HG03469 (cell line): ENCODE results near the gene MLEC.
"Not testable (repeated sequence)": the region's sequence is repeated elsewhere in the genome, so short reads cannot be mapped to it uniquely, and the experiment has no call there.

Experiments
- ATAC-seq: cut with Tn5 transposase; IDR thresholded peaks from one replicate; pipeline ENCODE4 v1.9.1; 2021; ENCODE audit warnings: mild to moderate bottlenecking, moderate library complexity, moderate number of reproducible peaks; ENCODE audit not compliant: unreplicated experiment

MLEC gene

DNA sequence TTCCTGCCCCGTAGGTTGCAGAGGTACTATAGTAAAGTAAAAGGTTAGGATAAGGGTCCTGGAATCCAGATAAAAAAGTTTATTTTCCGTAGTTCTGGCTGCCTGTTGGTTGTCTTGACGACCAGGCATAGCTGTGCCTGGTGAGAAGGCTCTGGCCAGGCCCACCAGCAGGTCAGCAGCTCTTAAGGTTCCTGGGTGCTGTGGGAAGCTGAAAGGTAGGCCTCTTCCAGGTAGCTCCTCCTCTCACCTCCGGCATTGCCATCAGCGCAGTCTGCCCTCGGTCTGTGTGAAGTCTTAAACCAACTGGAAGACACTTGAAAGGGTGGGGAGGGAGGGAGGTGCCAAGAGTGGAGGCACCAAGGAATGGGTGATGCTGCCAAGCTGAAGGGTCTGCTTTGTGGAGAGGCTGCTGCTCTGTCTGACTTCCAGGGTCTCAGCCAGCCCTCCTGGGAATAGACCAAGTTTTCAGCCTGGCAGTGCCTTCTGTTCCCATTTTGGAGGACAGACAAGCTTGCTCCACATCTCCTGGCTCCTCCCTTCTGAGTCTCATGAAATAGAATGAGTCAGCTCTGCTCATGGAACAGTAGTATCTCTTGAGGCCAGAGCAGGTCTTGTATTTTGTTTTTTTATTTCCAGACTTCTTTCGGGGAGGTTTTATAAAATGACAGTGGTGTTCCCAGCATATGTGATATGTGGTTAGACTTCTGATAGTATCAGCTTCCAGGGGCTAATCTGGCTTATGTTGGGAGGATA is 33.5 kb downstream of the MLEC start:
- ATAC-seq: no peak

DNA sequence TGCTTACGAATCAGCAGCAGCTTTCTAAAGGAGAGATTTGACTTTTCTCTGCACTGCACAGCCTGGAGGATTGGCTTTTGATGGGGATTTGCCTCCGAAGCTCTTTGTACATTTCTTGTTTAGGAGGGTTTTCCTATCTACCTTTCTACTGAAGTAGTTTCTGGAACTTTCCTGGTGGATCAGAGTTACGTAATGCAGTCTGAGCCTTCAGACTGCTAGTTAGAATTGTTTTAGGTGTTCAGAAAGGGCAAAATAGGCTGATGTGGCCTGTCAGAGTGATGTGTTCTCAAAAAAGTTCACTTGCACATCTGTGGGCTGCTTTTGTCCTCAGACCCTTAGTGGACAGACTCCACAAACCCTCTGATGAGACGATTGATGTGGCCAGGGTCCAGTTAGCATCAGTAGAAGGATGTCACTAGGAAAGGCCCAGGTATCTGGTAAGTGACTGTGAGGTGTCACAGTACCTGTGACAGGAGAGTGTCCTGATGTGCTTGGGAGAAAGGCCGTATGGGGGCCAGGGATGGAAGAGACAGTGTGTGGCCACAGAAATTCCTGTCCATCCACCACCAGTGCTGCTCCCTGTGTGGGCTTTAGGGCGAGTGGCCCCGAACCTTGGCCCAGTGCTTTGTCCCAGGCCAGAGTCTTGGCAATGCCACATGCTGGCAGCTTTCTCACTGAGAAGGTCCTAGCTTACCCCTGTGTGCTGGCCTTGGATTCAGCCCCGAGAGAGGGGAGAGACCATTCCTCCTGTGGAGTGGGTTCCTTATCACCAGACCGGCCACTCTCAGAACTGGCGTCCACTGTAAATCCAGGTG is 34.2 kb downstream of the MLEC start:
- ATAC-seq: no peak

DNA sequence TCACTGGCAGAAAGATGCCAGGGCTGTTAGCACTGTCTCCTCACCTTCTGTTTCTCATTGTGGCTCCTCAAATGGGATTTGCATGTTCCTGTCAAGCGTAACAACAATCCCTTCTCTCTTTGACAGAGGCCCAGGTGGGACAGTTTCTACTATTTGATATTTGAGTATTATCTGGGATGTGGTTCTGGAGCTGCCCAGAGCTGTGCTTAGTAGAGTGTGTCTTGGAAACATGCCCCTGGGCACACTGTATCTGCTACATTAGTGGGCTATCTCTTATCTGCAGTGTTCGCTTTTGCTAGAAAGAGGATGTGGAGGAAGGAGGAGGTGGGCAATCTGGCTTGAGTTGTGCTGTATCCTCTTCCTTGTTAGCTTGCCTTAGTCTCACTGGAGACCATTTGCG is 34.9 kb downstream of the MLEC start:
- ATAC-seq: no peak

DNA sequence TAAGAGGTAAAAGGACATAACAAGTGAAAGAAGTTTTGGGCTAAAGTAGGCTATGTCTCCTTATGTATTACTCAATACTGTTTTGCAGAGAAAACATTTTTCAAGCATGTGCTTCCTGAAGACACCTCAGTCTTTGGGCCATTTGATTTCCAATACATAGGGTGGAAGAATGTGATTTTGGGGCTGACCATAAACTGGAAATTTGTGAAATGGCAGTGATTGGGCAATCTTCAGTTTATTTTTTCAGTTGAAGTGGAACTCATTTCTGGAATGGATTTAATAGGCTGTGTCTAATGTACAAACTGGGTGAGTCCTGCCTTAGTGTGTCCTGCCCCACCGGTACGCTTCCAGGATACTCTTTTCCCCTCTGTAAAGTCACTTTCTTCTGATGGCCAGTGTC is 35.8 kb downstream of the MLEC start:
- ATAC-seq: no peak

DNA sequence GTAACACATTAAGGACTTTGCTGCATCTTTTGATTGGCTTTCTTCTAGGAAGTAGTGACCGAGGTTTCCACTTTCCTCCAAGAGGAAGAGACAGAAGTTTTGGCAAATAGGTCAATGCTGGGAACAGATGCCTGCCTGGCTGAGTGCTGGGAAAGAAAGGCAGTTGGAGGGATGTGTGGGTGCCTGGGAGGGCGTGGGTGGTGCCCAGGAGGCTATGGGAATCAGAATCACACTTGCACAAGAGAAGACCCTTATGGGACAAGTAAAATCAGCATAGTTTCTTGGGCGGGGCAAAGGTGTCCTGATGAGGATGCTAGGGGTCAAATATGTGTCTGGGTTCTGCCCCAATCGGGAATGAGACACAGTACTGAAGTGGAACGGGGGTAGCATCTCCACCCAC is 37.8 kb downstream of the MLEC start:
- ATAC-seq: no peak

DNA sequence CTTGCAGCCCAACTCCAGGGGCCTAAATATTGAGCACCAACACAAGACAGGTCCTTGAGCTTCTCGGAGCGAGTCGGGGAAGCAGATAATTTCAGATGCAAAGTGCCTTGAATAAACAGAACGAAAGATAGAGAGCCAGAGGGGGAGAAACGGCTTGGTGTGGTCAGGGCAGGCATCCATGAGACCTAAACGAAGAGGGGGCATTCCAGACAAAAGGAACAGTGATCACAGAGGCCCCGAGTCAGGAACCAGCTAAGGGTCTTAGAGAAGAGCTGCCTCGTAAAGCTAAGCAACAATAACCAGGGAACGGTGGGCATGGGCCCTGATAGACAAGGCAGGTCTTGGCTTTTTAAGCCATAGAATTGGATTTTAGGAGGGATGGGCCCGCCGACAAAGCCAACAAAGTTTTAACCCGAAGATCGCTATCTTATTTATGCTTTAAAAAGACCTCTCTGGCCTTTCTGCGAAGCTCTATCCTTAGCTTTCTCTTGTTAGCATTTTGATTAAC is 38.3 kb downstream of the MLEC start:
- no peak for ATAC-seq

DNA sequence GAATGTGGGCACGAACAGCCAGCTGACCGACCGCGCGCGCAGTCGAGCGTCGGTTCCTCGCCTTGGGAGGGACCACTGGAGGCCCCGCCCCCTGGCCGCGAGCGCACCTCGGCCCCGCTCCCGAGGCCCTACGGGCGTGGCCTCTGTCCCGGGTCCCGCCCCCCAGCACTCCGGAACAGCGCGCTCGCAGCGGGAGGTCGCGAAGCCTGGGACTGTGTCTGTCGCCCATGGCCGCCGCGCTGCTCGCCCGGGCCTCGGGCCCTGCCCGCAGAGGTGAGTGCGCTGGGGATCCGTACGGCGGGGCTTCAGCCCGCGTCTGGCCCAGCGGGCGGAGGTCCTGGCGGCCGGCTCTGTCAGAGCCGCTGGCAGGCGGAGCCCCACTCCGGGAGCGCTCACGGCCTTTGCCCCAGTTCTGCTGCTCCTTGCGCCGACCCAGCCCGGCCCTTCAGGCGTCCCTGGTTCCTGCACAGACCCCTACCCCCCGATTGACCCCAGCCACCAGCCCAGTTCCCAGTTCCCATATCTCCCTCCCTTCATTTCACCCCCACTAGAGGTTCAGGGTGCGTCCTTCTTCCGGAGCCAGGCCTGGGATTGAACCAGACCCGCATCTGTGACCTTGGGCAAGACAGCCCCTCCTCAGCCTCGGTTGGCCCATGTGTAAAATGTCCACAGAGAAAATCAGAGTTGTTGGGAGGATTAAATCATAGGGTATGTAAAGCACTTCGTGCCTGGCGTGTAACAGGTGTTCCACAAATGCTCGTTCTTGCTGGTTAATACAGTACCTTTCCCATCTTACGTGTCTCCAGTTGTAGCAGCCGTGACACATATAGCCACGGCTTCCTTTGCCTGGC is 38.9 kb downstream of the MLEC start, which contains the start of gene ACADS:
ACADS (plus strand) TSS at position 168 of the 851 bp plus-strand sequence; CDS start at position 228, 60 bp downstream.
- peak; percentile 81 for ATAC-seq

DNA sequence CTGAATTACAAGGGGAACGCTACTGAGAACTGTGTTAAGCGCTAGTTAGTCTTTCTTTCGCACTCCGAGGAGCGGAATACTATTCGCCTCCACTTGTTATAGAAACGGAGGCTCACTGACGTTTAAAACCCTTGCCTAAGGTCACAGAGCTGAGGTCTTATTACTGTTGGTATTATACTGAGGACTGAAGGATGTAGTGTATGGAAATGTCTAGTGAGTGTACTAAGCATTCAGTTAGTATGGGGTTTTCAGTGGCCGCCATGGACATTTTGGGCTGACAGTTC is 39.5 kb downstream of the MLEC start:
- no peak for ATAC-seq

DNA sequence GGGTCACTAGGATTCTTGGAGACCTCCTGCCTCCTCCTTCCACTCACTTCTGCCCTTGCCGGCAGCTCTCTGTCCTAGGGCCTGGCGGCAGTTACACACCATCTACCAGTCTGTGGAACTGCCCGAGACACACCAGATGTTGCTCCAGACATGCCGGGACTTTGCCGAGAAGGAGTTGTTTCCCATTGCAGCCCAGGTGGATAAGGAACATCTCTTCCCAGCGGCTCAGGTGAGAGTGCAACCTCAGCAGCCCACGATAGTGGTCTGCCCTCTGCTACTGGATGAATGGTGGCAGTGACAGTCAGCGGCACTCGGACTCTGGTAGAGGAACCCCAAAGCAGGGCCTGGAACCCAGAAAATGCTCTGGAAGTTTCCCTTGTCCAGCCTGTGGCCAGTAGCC is 40.0 kb downstream of the MLEC start:
- ATAC-seq: no peak

DNA sequence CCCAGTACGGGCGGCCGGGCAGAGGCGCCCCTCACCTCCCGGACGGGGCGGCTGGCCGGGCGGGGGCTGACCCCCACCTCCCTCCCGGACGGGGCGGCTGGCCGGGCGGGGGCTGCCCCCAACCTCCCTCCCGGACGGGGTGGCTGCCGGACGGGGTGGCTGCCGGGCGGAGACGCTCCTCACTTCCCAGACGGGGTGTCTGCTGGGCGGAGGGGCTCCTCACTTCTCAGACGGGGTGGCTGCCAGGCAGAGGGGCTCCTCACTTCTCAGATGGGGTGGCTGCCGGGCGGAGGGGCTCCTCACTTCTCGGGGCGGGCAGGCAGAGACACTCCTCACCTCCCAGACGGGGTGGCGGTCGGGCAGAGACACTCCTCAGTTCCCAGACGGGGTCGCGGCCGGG is 45.2 kb downstream of the MLEC start:
- ATAC-seq: not testable (repeated sequence)

DNA sequence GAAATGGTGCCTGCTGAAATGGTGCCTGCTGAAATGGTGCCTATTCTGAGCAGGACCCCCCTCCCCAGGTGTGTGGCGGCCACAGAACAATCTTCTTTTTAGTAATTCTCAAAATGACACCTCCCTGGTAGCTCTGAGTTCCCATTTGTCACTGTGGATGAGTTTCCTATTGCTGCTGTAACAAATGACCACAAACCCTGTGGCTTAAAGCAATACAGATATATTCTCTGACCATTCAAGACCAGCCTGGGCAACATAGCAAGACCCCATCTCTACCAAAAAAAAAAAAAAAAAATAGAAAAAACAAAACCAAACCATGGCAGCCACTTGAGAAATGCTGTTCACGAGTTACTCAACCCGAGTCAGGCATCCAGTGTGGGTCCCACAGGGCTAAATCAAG is 46.6 kb downstream of the MLEC start:
- no peak for ATAC-seq

DNA sequence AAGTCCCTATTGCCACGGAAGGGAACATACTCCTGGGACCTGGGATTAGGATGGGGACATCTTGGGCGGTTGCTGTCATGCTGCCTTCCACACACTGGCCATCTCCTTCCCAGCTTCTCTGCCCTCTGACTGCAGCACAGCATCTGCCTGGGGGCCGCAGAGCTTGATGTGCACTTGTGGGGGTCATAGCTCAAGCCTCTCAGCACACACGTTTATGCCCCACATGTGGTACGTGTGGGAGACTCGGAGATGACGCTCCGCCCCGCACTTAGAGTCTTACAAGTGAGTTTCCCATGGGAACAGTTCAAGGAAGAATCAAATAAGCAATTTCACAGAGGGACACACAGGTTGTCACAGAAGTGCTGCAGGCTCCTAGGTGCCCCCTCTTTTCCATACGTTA is 47.3 kb downstream of the MLEC start:
- ATAC-seq: no peak

DNA sequence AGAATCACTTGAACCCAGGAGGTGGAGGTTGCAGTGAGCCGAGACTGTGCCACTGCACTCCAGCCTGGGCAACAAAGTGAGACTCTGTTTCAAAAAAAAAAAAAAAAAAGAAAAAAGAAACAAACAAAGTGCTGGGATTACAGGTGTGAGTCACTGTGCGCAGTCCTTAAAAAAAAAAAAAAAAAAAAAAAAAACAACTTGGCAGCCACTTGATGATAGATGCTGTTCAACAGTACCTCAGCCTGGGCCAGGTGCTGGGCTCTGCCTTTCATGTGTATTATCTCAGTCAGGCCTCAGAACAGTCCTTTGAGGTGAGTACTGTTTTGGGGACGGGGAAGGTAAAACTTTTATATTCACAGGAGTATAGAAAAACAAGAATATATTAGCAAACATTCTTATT is 48.2 kb downstream of the MLEC start:
- ATAC-seq: no peak

DNA sequence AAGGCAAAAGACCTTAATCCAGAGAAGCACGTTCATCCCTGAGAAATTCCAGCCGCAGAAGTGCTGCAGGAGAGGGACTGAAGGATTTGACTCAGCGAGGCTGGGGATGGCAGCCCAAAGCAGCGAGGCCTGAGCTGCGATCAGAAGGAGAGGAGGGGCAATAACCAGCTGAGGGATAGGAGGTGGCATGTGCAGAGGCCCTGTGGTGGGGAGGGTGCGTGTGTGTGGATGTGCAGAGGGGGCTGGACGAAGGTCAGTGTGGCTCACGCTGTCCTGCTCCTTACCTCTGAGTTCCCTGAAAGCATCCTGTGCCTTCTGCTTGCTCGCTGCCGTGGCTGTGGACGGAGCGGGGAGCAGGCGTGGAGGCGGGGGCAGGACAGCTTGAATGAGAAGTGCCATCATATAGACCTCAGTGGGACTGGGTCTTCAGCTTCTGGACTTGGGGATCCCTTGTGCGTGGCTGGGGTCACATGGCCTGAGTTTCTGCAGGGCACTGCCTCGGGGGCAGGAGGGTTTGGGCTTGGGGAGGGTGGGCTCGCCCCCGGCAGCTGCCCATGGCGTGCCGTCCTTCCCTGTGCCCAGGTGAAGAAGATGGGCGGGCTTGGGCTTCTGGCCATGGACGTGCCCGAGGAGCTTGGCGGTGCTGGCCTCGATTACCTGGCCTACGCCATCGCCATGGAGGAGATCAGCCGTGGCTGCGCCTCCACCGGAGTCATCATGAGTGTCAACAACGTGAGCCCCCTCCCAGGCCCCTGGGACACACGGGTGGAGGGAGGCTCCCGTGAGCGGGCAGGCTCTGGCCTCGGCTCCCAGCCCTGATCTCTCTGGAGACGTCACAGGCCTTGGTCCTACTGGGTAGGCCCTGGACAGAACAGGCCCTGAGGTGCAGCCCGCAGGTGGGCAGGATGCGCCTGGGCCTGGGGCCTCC is 49.7 kb downstream of the MLEC start:
- no peak for ATAC-seq

DNA sequence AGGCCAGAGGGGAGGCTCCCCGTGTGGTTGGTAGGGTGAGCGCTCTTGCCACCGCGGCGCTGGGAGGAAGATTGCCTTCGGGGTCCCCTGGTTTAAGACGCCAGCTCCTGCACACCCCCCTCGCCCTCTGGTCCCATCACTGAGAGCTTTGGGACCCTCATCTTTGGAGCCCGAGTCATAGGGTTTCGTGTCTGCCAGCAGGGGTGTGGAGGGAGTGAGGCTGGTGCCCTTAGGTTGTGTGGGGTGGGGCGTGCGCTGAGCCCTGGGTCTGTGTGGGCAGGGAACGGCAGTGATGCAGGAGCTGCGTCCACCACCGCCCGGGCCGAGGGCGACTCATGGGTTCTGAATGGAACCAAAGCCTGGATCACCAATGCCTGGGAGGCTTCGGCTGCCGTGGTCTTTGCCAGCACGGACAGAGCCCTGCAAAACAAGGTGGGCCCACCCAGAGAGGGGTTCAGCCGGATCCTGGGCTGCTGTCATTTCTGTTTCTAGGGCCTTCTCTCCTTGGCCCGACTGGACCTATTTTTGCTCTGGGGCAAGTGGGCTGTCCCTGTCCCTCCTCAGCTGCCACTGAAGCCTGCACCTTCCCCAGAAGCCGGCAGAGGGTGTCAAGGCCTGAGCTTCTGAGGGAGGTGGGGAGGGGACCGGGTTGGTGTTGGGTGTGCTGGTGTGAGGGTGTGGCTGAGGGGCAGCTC is 50.8 kb downstream of the MLEC start:
- no peak for ATAC-seq

DNA sequence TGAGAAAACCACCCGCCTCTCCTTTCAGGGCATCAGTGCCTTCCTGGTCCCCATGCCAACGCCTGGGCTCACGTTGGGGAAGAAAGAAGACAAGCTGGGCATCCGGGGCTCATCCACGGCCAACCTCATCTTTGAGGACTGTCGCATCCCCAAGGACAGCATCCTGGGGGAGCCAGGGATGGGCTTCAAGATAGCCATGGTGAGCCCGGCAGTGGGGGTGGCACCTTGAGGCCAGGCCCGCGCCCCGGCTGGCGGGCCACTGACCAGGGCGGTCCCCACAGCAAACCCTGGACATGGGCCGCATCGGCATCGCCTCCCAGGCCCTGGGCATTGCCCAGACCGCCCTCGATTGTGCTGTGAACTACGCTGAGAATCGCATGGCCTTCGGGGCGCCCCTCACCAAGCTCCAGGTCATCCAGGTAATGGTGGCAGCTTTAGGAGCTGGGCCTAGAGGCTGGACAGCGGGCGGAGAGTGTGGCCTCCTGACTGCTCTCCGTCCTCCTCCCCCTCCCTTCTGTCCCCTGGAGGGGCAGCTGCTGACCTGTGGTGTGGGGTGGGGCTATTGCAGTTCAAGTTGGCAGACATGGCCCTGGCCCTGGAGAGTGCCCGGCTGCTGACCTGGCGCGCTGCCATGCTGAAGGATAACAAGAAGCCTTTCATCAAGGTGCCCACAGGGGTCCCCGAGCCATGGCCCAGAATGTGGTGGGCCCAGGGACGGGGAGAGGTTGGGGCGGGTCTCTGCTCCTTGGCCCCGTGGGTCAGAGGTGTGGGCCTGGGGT is 51.5 kb downstream of the MLEC start:
- ATAC-seq: no peak

DNA sequence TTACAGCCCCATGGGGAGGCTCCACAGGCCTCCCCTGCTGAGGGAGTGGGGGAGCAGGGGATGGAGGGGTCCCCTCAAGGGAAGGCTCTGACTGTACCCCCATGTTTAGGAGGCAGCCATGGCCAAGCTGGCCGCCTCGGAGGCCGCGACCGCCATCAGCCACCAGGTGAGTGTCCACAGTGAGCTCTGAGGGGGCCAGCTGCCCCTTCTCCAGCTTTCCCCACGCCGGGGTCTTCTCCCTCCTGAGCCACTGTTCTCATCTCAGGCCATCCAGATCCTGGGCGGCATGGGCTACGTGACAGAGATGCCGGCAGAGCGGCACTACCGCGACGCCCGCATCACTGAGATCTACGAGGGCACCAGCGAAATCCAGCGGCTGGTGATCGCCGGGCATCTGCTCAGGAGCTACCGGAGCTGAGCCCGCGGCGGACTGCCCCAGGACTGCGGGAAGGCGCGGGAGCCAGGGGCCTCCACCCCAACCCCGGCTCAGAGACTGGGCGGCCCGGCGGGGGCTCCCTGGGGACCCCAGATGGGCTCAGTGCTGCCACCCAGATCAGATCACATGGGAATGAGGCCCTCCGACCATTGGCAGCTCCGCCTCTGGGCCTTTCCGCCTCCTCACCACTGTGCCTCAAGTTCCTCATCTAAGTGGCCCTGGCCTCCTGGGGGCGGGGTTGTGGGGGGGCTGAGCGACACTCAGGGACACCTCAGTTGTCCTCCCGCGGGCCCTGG is 52.2 kb downstream of the MLEC start:
- ATAC-seq: no peak
